ENCODE measurements around the gene TMLHE. TPM values are rescaled to one million over a fixed set of nuclear protein-coding genes. Genes with fewer than 3 reads are reported as not detected.
"Not testable (repeated sequence)": the region's sequence is repeated elsewhere in the genome, so short reads cannot be mapped to it uniquely, and the experiment has no call there.

The TMLHE gene
- total and polyA plus RNA-seq, 2 of the 13 experiments (the other 11 are each of a cell fraction or from before 2014, with no cell fraction given), result 12.5 to 14.2 TPM

GRCh38 chrX:155643240-155643639, 30.5 kb upstream of the TMLHE start:
- no peak overlapping the region for H3K27ac ChIP-seq (ENCODE audit: extremely low read length, insufficient read depth, low read length)
- DNase-seq (ENCODE audit: low spot score) (no peak), ATAC-seq (no peak), FAIRE-seq (no peak)
- no peaks in the 10 kb centered on the region for H3K27me3 ChIP-seq (ENCODE audit: control insufficient read depth in 1 of 2, insufficient read depth in 2 of 2, low read length in 2 of 2)
- H3K4me1 ChIP-seq (ENCODE audit: insufficient read depth, low read length), result no peaks in the 10 kb centered on the region
- in situ Hi-C loops (cut with HindIII; ENCODE audit: extremely low pct_ligation_motif_present, low pct_unique_long_range_greater_than_20kb) (no loop called here), intact Hi-C loops (cut with micrococcal nuclease; ENCODE audit: unreplicated experiment) (no loop called here)
- H4K20me1 ChIP-seq (ENCODE audit: insufficient read depth, low read length), result no peaks in the 10 kb centered on the region
- no TSS peak for BruUV-seq (replicated peaks)
- H3K79me2 ChIP-seq (ENCODE audit: insufficient read depth, low read length), result no peaks in the 10 kb centered on the region
- ChIA-PET POLR2A (no interaction called here), CTCF (ENCODE audit: low intra/inter-chr PET ratio, low total read pairs) (no interaction called here)
- H3K9me3 ChIP-seq (ENCODE audit: low read length), result no peaks in the 10 kb centered on the region
- no peak overlapping the region for H3K4me2 ChIP-seq (ENCODE audit: low read depth, low read length)
- H3K4me3 ChIP-seq (replicated peaks in 1 of 3; ENCODE audit: insufficient read depth in 1 of 3, low read depth in 2 of 3, low read length in 3 of 3), result no peak overlapping the region
- no peaks in the 10 kb centered on the region for H3K36me3 ChIP-seq (replicated peaks in 1 of 2; ENCODE audit: control insufficient read depth in 1 of 2, insufficient read depth in 2 of 2, low read length in 2 of 2)
- no peak for TF ChIP-seq NCOR1 (IDR thresholded peaks at IDR 0.05; ENCODE audit: borderline replicate concordance, low read length)
- H3K9ac ChIP-seq (ENCODE audit: insufficient read depth, low read depth, low read length), result no peak overlapping the region
- H2AFZ ChIP-seq (ENCODE audit: low read length), result no peak overlapping the region
- 2% methylated on average over 2 of the region's 2 CpGs for WGBS (ENCODE audit: low lambda C conversion rate)

- intact Hi-C loops (cut with micrococcal nuclease; ENCODE audit: unreplicated experiment); H3K27me3 ChIP-seq (ENCODE audit: control insufficient read depth in 1 of 2, insufficient read depth in 2 of 2, low read length in 2 of 2); DNase-seq (ENCODE audit: low spot score); H3K79me2 ChIP-seq (ENCODE audit: insufficient read depth, low read length); CTCF ChIA-PET (ENCODE audit: low intra/inter-chr PET ratio, low total read pairs); H3K9ac ChIP-seq (ENCODE audit: insufficient read depth, low read depth, low read length); H3K4me3 ChIP-seq (replicated peaks in 1 of 3; ENCODE audit: insufficient read depth in 1 of 3, low read depth in 2 of 3, low read length in 3 of 3); H2AFZ ChIP-seq (ENCODE audit: low read length); H3K9me3 ChIP-seq (ENCODE audit: low read length); H3K4me1 ChIP-seq (ENCODE audit: insufficient read depth, low read length); FAIRE-seq; ATAC-seq; H4K20me1 ChIP-seq (ENCODE audit: insufficient read depth, low read length); H3K27ac ChIP-seq (ENCODE audit: extremely low read length, insufficient read depth, low read length); BruUV-seq (replicated peaks); in situ Hi-C loops (cut with HindIII; ENCODE audit: extremely low pct_ligation_motif_present, low pct_unique_long_range_greater_than_20kb); H3K36me3 ChIP-seq (replicated peaks in 1 of 2; ENCODE audit: control insufficient read depth in 1 of 2, insufficient read depth in 2 of 2, low read length in 2 of 2); POLR2A ChIA-PET: not testable (repeated sequence)
- WGBS (ENCODE audit: low lambda C conversion rate), result 31% methylated on average over 14 of the region's 14 CpGs
- H3K4me2 ChIP-seq (ENCODE audit: low read depth, low read length), result 0 out of 2 replicates have a peak overlapping the region, but pooled peaks have one; percentile 27
Observed at GRCh38 chrX:155641371-155641770, 28.6 kb upstream of the TMLHE start.

GRCh38 chrX:155637714-155638113, 25.0 kb upstream of the TMLHE start:
- BruUV-seq (replicated peaks), result no TSS peak
- no peaks in the 10 kb centered on the region for H3K79me2 ChIP-seq (ENCODE audit: insufficient read depth, low read length)
- ATAC-seq (no peak), FAIRE-seq (no peak), DNase-seq (ENCODE audit: low spot score) (no peak)
- H4K20me1 ChIP-seq (ENCODE audit: insufficient read depth, low read length), result no peaks in the 10 kb centered on the region
- no peaks in the 10 kb centered on the region for H3K9me3 ChIP-seq (ENCODE audit: low read length)
- H3K9ac ChIP-seq (ENCODE audit: insufficient read depth, low read depth, low read length), result no peak overlapping the region
- no peaks in the 10 kb centered on the region for H3K27me3 ChIP-seq (ENCODE audit: control insufficient read depth in 1 of 2, insufficient read depth in 2 of 2, low read length in 2 of 2)
- H3K4me2 ChIP-seq (ENCODE audit: low read depth, low read length), result no peak overlapping the region
- in situ Hi-C loops (cut with HindIII; ENCODE audit: extremely low pct_ligation_motif_present, low pct_unique_long_range_greater_than_20kb), result no loop called here
- intact Hi-C loops (cut with micrococcal nuclease; ENCODE audit: unreplicated experiment), result no loop called here
- H3K36me3 ChIP-seq (replicated peaks in 1 of 2; ENCODE audit: control insufficient read depth in 1 of 2, insufficient read depth in 2 of 2, low read length in 2 of 2), result no peaks in the 10 kb centered on the region
- ChIA-PET POLR2A (no interaction called here), CTCF (ENCODE audit: low intra/inter-chr PET ratio, low total read pairs) (no interaction called here)
- H2AFZ ChIP-seq (ENCODE audit: low read length), result no peak overlapping the region
- H3K4me1 ChIP-seq (ENCODE audit: insufficient read depth, low read length), result no peaks in the 10 kb centered on the region
- H3K27ac ChIP-seq (ENCODE audit: extremely low read length, insufficient read depth, low read length), result no peak overlapping the region
- H3K4me3 ChIP-seq (replicated peaks in 1 of 3; ENCODE audit: insufficient read depth in 1 of 3, low read depth in 2 of 3, low read length in 3 of 3), result no peak overlapping the region
- TF ChIP-seq HDAC1 (CRISPR knock-in tag; IDR thresholded peaks at IDR 0.05), result no peak
- TF ChIP-seq ZFP91 (CRISPR knock-in tag; IDR thresholded peaks at IDR 0.05; ENCODE audit: borderline replicate concordance), result no peak
- TF ChIP-seq ZNF431 (CRISPR knock-in tag; IDR thresholded peaks at IDR 0.05; ENCODE audit: borderline replicate concordance, low read depth), result no peak
- TF ChIP-seq ZBTB10 (CRISPR knock-in tag; IDR thresholded peaks at IDR 0.05; ENCODE audit: borderline replicate concordance), result no peak
- TF ChIP-seq ZNF605 (CRISPR knock-in tag; IDR thresholded peaks at IDR 0.05), result no peak
- TF ChIP-seq MIER3 (CRISPR knock-in tag; IDR thresholded peaks at IDR 0.05; ENCODE audit: borderline replicate concordance), result no peak
- TF ChIP-seq ZNF30 (CRISPR knock-in tag; IDR thresholded peaks at IDR 0.05), result no peak
